ENCODE results near the gene SND1.
A peak's percentile ranks its signal among the peaks of the same experiment; 100 is the strongest.
"Not testable (repeated sequence)": the region's sequence is repeated elsewhere in the genome, so short reads cannot be mapped to it uniquely, and the experiment has no call there.

SND1 gene

DNA sequence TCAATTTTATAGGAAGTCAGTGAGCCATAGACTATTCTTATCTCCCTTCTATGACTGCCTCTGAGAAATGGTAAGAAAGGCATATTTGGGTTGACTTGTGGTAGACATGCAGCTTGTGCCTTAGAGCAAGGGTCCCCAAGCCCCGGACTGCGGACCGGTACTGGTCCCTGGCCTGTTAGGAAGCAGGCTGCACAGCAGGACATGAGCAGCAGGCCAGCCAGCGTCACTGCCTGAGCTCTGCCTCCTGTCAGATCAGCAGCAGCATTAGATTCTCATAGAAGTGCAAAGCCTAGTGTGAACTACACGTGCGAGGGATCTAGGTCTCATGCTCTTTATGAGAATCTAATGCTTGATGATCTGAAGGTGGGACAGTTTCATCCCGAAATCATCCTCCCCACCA is 180.6 kb downstream of the SND1 start:
- DNase-seq (ENCODE audit: low spot score) = no peak

- no peak for DNase-seq (ENCODE audit: low spot score)
Observed at GRCh38 chr7:127833641-127834040, 181.6 kb downstream of the SND1 start.

GRCh38 chr7:127835679-127836078 is 183.7 kb downstream of the SND1 start:
- DNase-seq (ENCODE audit: low spot score) = no peak

DNA sequence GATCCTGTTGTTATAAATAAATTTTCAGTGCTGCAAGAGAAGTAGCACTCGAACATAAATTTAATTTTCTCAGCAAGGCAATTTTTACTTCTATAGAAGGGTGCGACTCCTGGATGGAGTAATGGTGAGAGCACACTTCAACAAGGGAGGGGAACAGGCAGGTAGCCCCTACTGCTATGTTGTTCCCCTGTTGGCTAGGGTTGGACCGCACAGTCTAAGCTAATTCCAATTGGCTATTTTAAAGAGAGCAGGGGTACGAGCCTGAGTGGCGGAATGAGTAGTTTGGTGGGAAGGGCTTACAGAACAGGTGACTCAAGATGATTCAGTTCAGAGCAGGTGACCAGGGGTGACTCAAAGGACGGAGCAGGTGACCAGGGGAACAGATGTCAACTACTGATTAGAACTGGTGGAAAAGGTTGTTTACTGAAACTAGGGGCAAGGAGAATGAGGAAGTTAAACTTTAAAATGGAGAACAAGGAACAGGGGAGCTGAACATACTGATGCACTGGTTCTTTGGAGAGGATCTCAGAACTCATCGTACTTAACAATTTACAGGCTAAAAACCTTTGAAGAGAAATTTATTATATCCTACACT is 185.9 kb downstream of the SND1 start:
- not testable (repeated sequence) for DNase-seq (ENCODE audit: low spot score)

- no peak for DNase-seq (ENCODE audit: low spot score)
Observed at GRCh38 chr7:127838816-127839415, 186.9 kb downstream of the SND1 start.

- no peak for DNase-seq (ENCODE audit: low spot score)
Observed at GRCh38 chr7:127840226-127840951, 188.4 kb downstream of the SND1 start.

GRCh38 chr7:127844165-127844564 is 192.2 kb downstream of the SND1 start:
- DNase-seq (ENCODE audit: low spot score) = no peak

DNA sequence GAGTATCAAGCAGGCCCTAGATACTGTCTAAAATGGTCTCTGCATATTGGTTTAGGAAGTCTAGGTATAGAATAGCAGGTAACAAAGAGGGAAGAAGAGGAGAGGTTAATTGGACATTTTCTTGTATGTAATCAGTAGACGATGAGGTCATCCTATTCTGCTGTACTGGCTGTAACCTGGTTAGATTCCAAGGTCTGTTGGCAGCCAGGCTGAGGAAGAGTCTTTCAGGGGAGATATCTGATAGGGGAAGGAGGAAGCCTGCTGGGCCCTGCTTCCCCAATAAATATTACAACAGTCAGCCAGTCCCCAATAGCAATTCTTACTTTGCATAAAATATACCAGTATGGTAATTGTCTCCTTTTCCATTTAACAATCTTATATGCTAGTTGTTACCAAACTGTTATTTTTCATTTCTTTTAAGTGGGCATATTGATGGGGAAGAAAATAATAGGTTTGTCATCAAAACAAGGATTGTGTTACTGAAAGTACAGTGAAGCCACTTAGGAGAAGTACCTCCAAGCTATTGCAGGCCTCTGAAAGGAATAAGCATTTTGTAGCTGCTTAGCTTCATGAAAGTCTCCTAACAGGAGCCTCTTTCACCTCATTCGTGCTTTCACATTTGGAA is 192.8 kb downstream of the SND1 start:
- peak; percentile 24 for DNase-seq (ENCODE audit: low spot score)

GRCh38 chr7:127845522-127846214 is 193.7 kb downstream of the SND1 start:
- DNase-seq (ENCODE audit: low spot score) = no peak

DNA sequence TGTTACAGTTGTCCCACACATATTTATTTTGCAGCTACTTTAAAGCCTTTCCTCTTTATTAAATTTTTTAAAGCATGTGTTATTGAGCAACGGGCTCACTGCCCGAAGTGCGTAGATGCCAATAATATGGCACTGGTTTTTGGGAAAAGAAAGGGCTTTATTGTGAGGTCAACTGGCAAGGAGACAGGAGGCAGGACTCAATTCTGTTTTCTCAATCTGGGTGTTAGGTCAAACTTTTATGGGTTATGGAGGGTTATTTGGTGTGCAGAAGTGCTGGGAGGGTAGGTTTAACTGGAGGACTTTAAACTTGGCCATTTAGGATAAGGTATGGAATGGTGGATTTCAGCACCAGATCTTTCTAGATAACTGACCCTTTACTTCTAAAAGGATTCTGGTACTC is 195.6 kb downstream of the SND1 start:
- no peak for DNase-seq (ENCODE audit: low spot score)

DNA sequence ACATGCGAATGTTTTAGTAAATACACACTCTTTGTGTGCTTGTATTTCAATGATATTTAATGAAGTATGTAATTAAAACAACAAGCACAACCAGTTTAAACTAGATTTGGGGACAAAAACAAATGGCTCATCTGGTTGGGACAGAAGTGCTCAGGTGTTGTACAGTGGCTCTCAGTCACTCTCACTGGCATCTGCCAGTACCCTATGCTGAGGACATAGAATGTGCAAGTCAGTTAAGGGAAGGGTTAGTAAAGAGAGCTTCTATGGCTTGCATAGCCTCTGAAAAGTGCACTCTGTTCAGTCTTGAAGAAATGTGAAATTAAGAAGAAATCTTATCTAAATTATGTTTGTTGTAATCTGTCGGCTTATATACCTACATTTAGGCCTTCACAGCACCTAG is 196.2 kb downstream of the SND1 start:
- no peak for DNase-seq (ENCODE audit: low spot score)

DNA sequence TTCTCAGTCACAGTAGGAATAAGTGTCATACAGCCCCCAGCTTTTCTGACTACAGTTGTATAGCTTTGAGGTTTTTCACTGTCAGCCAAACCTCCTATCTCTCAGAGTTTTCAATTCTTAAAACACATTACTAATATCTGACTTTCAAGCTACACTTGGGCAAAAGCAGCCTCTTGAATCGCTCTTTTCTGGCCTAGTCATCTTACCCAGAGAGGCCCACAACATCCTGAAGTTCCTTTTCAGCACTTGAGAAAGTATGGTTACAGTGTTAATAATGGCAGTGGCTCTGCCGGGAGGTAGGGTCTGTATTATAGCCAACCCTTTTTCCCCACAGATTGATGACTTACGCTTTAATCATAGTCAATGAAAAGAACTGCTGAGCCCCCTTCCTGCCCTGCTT is 198.2 kb downstream of the SND1 start:
- no peak for DNase-seq (ENCODE audit: low spot score)

DNA sequence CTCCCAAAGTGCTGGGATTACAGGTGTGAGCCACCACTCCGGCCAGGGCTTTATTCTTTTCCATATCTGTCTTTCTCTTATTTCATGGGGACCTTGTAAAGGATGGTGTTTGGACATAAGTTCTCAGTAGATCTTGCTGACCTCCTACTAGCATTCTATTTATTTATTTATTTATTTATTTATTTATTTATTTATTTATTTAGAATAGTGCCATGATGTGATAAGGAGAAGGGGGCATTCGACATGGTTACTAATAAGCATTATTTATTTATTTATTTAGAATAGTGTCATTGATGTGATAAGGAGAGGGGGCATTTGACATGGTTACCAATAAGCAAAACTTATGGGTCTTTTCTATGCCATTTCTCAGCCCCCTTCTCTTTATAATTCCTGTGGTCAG is 202.4 kb downstream of the SND1 start:
- DNase-seq (ENCODE audit: low spot score) = no peak

GRCh38 chr7:127857464-127857841 is 205.5 kb downstream of the SND1 start:
- no peak for DNase-seq (ENCODE audit: low spot score)

- DNase-seq (ENCODE audit: low spot score) = no peak
Observed at GRCh38 chr7:127858091-127858914, 206.3 kb downstream of the SND1 start.

DNA sequence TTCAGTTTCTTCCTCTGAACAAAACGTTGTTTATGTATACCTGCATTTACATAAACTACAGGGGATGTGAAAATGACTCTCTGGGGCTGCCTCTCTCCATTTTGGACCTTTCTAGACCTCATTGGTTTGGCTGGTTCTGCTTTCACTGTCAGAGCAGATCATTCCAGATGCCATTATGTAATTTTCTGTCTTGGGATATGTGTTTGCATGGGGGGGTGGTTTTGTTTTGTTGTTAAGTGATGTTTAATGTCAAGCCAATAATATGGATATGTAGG is 206.9 kb downstream of the SND1 start:
- no peak for DNase-seq (ENCODE audit: low spot score)

DNA sequence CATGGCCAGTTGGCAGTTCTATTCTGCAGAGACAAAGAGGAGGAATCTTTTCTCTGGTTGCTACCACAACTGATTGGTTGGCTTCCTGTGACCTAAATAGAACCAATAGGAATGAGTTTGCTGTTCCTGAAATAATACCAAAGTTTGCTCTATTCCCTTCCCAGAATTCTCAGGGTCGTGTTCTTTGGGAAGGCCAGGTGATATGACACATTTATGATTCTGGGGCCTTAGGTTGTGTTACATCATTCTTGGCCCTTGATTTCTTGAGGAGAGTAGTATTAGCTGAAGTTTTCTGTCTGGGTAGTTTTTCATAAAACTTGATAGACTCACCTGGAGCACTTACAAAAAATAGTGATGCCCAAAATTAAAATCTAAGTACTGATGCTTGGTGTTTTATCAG is 207.3 kb downstream of the SND1 start:
- no peak for DNase-seq (ENCODE audit: low spot score)

DNA sequence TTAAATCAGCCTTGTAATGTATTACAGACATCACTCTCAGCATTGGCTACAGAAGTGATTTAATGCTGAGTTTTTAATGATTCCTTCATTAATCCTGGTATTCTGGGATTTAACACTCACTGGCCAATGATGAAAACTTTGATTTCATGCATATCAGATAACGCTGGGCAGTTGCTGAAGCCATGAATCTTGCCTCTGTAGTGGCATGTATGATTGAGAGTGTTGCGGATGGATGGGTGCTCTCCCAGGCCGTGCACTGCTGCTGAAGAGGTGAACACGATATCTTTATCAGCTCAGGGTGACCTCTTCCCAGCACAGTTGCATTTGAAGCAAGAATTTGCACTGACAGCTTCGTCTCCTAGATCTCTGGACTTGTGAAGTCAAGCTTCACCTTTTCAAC is 210.5 kb downstream of the SND1 start:
- DNase-seq (ENCODE audit: low spot score) = no peak

DNA sequence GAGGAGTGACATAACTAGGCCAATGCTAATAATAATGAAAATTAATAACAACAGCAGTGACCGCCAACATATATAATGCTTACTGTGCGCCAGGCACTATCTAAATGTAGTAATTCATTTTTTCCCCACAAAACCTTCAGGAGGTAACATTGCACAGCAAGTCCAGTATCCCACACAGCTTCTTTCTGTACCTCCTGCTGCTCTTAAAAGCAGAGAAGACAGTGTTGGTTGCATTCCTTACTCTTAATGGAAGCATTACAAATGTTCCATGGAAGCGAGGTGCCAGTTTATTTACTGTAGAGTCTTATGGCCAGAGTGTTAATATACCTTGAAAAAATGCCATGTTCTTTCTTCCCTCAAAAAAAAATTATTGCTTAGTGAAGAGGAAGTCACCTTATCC is 211.1 kb downstream of the SND1 start:
- DNase-seq (ENCODE audit: low spot score) = no peak

DNA sequence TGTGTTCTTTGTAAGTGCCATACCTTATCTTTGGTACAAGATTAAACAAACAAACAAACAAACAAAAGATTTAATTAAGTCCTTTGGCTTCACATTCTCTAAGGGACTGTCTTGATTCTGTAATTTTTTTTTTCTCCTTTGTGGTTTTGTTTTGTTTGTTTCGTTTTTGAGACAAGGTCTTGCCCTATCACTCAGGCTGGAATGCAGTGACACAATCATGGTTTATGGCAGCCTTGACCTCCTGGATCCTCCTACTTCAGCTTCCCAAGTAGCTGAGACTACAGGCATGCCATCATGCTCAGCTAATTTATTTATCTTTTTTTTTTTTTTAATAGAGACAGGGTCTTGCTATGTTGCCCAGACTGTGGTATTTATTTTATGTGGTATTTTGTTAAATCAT is 213.5 kb downstream of the SND1 start:
- DNase-seq (ENCODE audit: low spot score) = no peak

GRCh38 chr7:127870231-127870907 is 218.4 kb downstream of the SND1 start:
- DNase-seq (ENCODE audit: low spot score) = no peak

Data from AG08396 (cell line).